Mesenchymal stem cell (in vitro differentiated cells and primary cell): ENCODE results near the gene GC.
A peak's percentile ranks its signal among the peaks of the same experiment; 100 is the strongest.

Source experiments
- DNase-seq: peaks from one replicate; pipeline ENCODE4 v3.0.0-alpha.2; 2013
- H2AFZ ChIP-seq: one replicate; pipeline ENCODE4 v1.6.1; 2013; ENCODE audit warnings: low read depth, mild to moderate bottlenecking, control low read depth, inconsistent platforms, low read length, moderate library complexity
- H2AK5ac ChIP-seq: 2 replicates; pipeline ENCODE4 v1.6.1; 2013; ENCODE audit warnings: low read length, moderate library complexity, mild to moderate bottlenecking, inconsistent platforms; ENCODE audit not compliant: severe bottlenecking
- H2BK120ac ChIP-seq: one replicate; pipeline ENCODE4 v1.6.1; 2013; ENCODE audit warnings: low read depth, mild to moderate bottlenecking, inconsistent platforms, low read length, moderate library complexity
- H2BK12ac ChIP-seq, 2 experiments: one replicate each; pipeline ENCODE4 v1.6.1; 2013; ENCODE audit warnings: inconsistent platforms in 2 of 2, low read length in 2 of 2, mild to moderate bottlenecking in 2 of 2, moderate library complexity in 2 of 2, control low read depth in 1 of 2
- H2BK15ac ChIP-seq: one replicate; pipeline ENCODE4 v1.6.1; 2013; ENCODE audit warnings: mild to moderate bottlenecking, low read depth, inconsistent platforms; ENCODE audit not compliant: poor library complexity, severe bottlenecking
- H2BK5ac ChIP-seq: 2 replicates; pipeline ENCODE4 v1.6.1; 2013; ENCODE audit warnings: low read depth, mild to moderate bottlenecking, low read length, control low read depth, inconsistent platforms; ENCODE audit not compliant: poor library complexity, severe bottlenecking
- H3K14ac ChIP-seq, 2 experiments: one replicate each; pipeline ENCODE4 v1.6.1; 2013; ENCODE audit warnings: inconsistent platforms in 2 of 2, low read length in 2 of 2, control low read depth in 1 of 2, mild to moderate bottlenecking in 1 of 2, moderate library complexity in 1 of 2
- H3K18ac ChIP-seq, 2 experiments: one replicate each; pipeline ENCODE4 v1.6.1; 2013; ENCODE audit warnings: inconsistent platforms in 2 of 2, low read length in 2 of 2, control low read depth in 1 of 2, low read depth in 1 of 2, mild to moderate bottlenecking in 1 of 2
- H3K23ac ChIP-seq, 2 experiments: one replicate each; pipeline ENCODE4 v1.6.1; 2013; ENCODE audit warnings: inconsistent platforms in 2 of 2, low read length in 2 of 2, mild to moderate bottlenecking in 2 of 2, moderate library complexity in 2 of 2, control low read depth in 1 of 2
- H3K27ac ChIP-seq: 2 replicates; pipeline ENCODE4 v1.5.1; 2013; ENCODE audit warnings: mild to moderate bottlenecking, moderate library complexity, low read length, control low read depth, inconsistent platforms; ENCODE audit not compliant: poor library complexity, severe bottlenecking
- H3K27me3 ChIP-seq, 2 experiments: 2 replicates each; pipeline versions ENCODE4 v1.6.1 to v1.7.0; 2013; ENCODE audit warnings: low read length in 2 of 2, mild to moderate bottlenecking in 2 of 2, moderate library complexity in 2 of 2, control low read depth in 1 of 2, inconsistent platforms in 1 of 2; ENCODE audit not compliant: control insufficient read depth in 1 of 2, insufficient read depth in 1 of 2
- H3K36me3 ChIP-seq, 2 experiments: 2 replicates each; pipeline versions ENCODE4 v1.6.1 to v1.7.0; 2013; ENCODE audit warnings: low read length in 2 of 2, control low read depth in 1 of 2, inconsistent platforms in 1 of 2, low read depth in 1 of 2, mild to moderate bottlenecking in 1 of 2; ENCODE audit not compliant: insufficient read depth in 2 of 2, control insufficient read depth in 1 of 2
- H3K4ac ChIP-seq, 2 experiments: one replicate each; pipeline ENCODE4 v1.6.1; 2013; ENCODE audit warnings: inconsistent platforms in 2 of 2, low read length in 2 of 2, mild to moderate bottlenecking in 2 of 2, moderate library complexity in 2 of 2, control low read depth in 1 of 2, low read depth in 1 of 2
- H3K4me1 ChIP-seq: 2 replicates; pipeline ENCODE4 v1.6.1; 2013; ENCODE audit warnings: low read depth, low read length, control low read depth; ENCODE audit not compliant: control insufficient read depth, insufficient read depth
- H3K4me2 ChIP-seq: 2 replicates; pipeline ENCODE4 v1.6.1; 2013; ENCODE audit warnings: low read length, mild to moderate bottlenecking, inconsistent platforms; ENCODE audit not compliant: poor library complexity, severe bottlenecking
- H3K4me3 ChIP-seq, 2 experiments: 2 replicates each; pipeline versions ENCODE4 v1.5.1 to v1.7.0; 2013; ENCODE audit warnings: low read length in 2 of 2, mild to moderate bottlenecking in 2 of 2, control low read depth in 1 of 2, low read depth in 1 of 2; ENCODE audit not compliant: insufficient read depth in 1 of 2
- H3K79me1 ChIP-seq: replicated peaks from 2 replicates; pipeline ENCODE4 v1.6.1; 2013; ENCODE audit warnings: mild to moderate bottlenecking, control low read depth, low read length, inconsistent platforms; ENCODE audit not compliant: poor library complexity, severe bottlenecking
- H3K9ac ChIP-seq: 2 replicates; pipeline ENCODE4 v1.7.0; 2013; ENCODE audit warnings: mild to moderate bottlenecking, low read length, moderate library complexity
- H3K9me3 ChIP-seq: 2 replicates; pipeline ENCODE4 v1.7.0; 2013; ENCODE audit warnings: mild to moderate bottlenecking, low read length; ENCODE audit not compliant: control insufficient read depth
- H4K8ac ChIP-seq: one replicate; pipeline ENCODE4 v1.6.1; 2013; ENCODE audit warnings: inconsistent platforms, mild to moderate bottlenecking, low read length, moderate library complexity
- H4K91ac ChIP-seq: one replicate; pipeline ENCODE4 v1.6.1; 2013; ENCODE audit warnings: mild to moderate bottlenecking, low read length, inconsistent platforms
- WGBS: methylation state at CpG from one replicate; pipeline ENCODE4 v1.1.7; 2013; ENCODE audit warnings: mixed read lengths; 5-methylcytosine and 5-hydroxymethylcytosine counted together

The GC gene

GRCh38 chr4:71732706-71733105 lies 51.2 kb downstream of the GC start:
- Histone ChIP-seq H3K4me1 (peaks cover 1% of the 10 kb centered on the region), H3K36me3 (no peaks in the 10 kb centered on the region), H3K27me3 (no peaks in the 10 kb centered on the region), H3K9ac (peak overlapping the region; percentile 67), H3K4ac (no peak overlapping the region), H2BK15ac (no peak overlapping the region), H3K4me2 (no peak overlapping the region), H3K14ac (no peak overlapping the region), H3K27ac (no peak overlapping the region), H3K18ac (no peak overlapping the region), H4K8ac (no peak overlapping the region), H3K23ac (no peak overlapping the region), H3K4me3 (no peak overlapping the region), H2AFZ (no peak overlapping the region), H2BK5ac (no peak overlapping the region), H2BK120ac (no peak overlapping the region), H2BK12ac (no peak overlapping the region), H3K9me3 (no peaks in the 10 kb centered on the region), H2AK5ac (no peak overlapping the region), H4K91ac (no peak overlapping the region), H3K79me1 (no peaks in the 10 kb centered on the region)
- 100% methylated on average over 2 of the region's 2 CpGs for WGBS
- peak; percentile 50 for DNase-seq

GRCh38 chr4:71732066-71732465 lies 51.8 kb downstream of the GC start:
- H3K9me3 ChIP-seq: no peaks in the 10 kb centered on the region
- H2AK5ac ChIP-seq: no peak overlapping the region
- H3K4me2 ChIP-seq: no peak overlapping the region
- H2BK12ac ChIP-seq: no peak overlapping the region
- no peak overlapping the region for H3K4ac ChIP-seq
- no peak overlapping the region for H2BK15ac ChIP-seq
- no peak overlapping the region for H4K8ac ChIP-seq
- no peaks in the 10 kb centered on the region for H3K79me1 ChIP-seq
- H2BK120ac ChIP-seq: no peak overlapping the region
- no peak overlapping the region for H4K91ac ChIP-seq
- H3K18ac ChIP-seq: no peak overlapping the region
- H3K27ac ChIP-seq: no peak overlapping the region
- H3K23ac ChIP-seq: no peak overlapping the region
- H3K9ac ChIP-seq: peak overlapping the region; percentile 67
- no peak overlapping the region for H2AFZ ChIP-seq
- no peak overlapping the region for H2BK5ac ChIP-seq
- H3K27me3 ChIP-seq: no peaks in the 10 kb centered on the region
- no peaks in the 10 kb centered on the region for H3K36me3 ChIP-seq
- DNase-seq: no peak
- WGBS: 93% methylated on average over 1 of the region's 1 CpG
- H3K4me3 ChIP-seq: no peak overlapping the region
- H3K4me1 ChIP-seq: peaks cover 1% of the 10 kb centered on the region
- no peak overlapping the region for H3K14ac ChIP-seq

GRCh38 chr4:71729856-71730255 lies 54.0 kb downstream of the GC start:
- Histone ChIP-seq H3K4ac (no peak overlapping the region), H2AFZ (no peak overlapping the region), H2BK120ac (no peak overlapping the region), H3K14ac (no peak overlapping the region), H2BK15ac (no peak overlapping the region), H3K9me3 (no peaks in the 10 kb centered on the region), H3K79me1 (no peaks in the 10 kb centered on the region), H3K23ac (no peak overlapping the region), H3K36me3 (no peaks in the 10 kb centered on the region), H4K91ac (no peak overlapping the region), H3K4me2 (no peak overlapping the region), H3K27me3 (no peaks in the 10 kb centered on the region), H3K9ac (no peak overlapping the region), H2BK12ac (no peak overlapping the region), H4K8ac (no peak overlapping the region), H2BK5ac (no peak overlapping the region), H3K4me3 (no peak overlapping the region), H3K18ac (no peak overlapping the region), H3K4me1 (peaks cover 1% of the 10 kb centered on the region), H2AK5ac (no peak overlapping the region), H3K27ac (no peak overlapping the region)
- no CpG with 5 or more reads among the region's 2 CpGs for WGBS
- no peak for DNase-seq

- Histone ChIP-seq H3K4me2 (no peak overlapping the region), H3K4me3 (no peak overlapping the region), H2BK5ac (no peak overlapping the region), H3K4ac (no peak overlapping the region), H3K79me1 (no peaks in the 10 kb centered on the region), H3K27me3 (no peaks in the 10 kb centered on the region), H2BK12ac (no peak overlapping the region), H3K36me3 (no peaks in the 10 kb centered on the region), H2AFZ (no peak overlapping the region), H3K9ac (no peak overlapping the region), H3K23ac (no peak overlapping the region), H3K9me3 (no peaks in the 10 kb centered on the region), H3K18ac (no peak overlapping the region), H3K4me1 (no peaks in the 10 kb centered on the region), H4K91ac (no peak overlapping the region), H3K27ac (no peak overlapping the region), H2BK120ac (no peak overlapping the region), H2AK5ac (no peak overlapping the region), H3K14ac (no peak overlapping the region), H4K8ac (no peak overlapping the region), H2BK15ac (no peak overlapping the region)
- WGBS: 29% methylated on average over 1 of the region's 1 CpG
- DNase-seq: peak; percentile 63
These were observed 70.2 kb downstream of the GC start for GRCh38 chr4:71713611-71714203.
